Measurements from ENCODE around the gene CMTM6. TPM values are rescaled to one million over a fixed set of nuclear protein-coding genes. Genes with fewer than 3 reads are reported as not detected.

Gene CMTM6, protein sequence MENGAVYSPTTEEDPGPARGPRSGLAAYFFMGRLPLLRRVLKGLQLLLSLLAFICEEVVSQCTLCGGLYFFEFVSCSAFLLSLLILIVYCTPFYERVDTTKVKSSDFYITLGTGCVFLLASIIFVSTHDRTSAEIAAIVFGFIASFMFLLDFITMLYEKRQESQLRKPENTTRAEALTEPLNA
- 45.9 and 53.3 TPM in 2 replicates for total RNA-seq (2014; rRNA removed; shearing (Covaris generic))

DNA sequence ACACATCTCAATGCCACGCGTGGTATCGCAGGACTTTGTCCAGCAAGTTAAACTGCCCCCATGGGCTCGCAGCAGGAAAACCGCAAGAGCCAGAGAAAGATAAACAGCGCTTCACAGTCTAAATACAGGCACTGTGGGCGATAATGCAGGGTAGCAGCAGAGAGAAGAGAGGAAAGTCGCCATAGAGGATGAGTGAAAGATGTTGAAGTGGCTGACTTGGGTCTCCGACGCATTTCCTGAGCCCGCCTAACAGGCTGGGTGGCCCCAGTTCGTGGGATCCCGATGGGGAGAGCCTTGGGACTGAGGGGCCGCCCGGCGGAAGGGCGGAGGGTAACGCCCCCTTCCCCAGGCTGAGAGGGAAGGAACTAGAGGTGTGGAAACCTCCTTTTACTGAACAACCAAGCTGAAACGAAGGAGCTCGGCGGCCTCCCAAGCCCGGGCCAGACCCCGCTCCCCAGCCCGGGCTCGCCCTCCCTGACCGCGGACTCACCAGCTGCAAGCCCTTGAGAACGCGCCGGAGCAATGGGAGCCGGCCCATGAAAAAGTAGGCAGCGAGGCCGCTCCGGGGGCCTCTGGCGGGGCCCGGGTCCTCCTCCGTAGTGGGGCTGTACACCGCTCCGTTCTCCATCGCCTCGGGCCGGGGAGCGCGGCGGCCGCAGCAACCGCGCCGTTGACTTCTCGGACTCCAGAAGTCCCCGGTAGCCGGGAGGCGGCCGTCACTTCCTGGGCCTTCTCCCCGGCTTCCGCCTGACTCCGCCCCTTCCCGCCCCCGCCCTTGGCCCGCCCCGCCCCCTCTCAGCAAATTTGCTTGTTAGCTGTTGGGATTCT is at the start of gene CMTM6:
Gene CMTM6 (minus strand): TSS at position 735 of the 828 bp plus-strand sequence. CDS start 107 bp downstream, at position 628.

Small RNA genes within 50 kb of the gene (small RNA-seq; reads per million reads assigned to genes)
- gene MIR548AY: not detected

Other genes with a start within 250 kb of the CMTM6 start
- 106 and 147 TPM in 2 replicates for gene CMTM7, start 111.0 kb downstream of the CMTM6 start, total RNA-seq (2014; rRNA removed; shearing (Covaris generic))
- 51.5 and 61.7 TPM in 2 replicates for gene DYNC1LI1, start 68.0 kb upstream of the CMTM6 start, total RNA-seq (2014; rRNA removed; shearing (Covaris generic))
- gene CNOT10, start 182.3 kb upstream of the CMTM6 start, total RNA-seq (2014; rRNA removed; shearing (Covaris generic)): 48.0 and 50.5 TPM in 2 replicates